ENCODE measurements around the gene RNF20. TPM values are rescaled to one million over a fixed set of nuclear protein-coding genes. Genes with fewer than 3 reads are reported as not detected.

The RNF20 gene
- total and polyA plus RNA-seq, 2 of the 4 experiments (the other 2 are of a cell fraction), result 13.7 to 21.3 TPM

- no peak overlapping the region for H3K9ac ChIP-seq (ENCODE audit: low read depth, low read length)
- no peak overlapping the region for H2AFZ ChIP-seq (replicated peaks; ENCODE audit: low read length, poor library complexity)
- ATAC-seq (ENCODE audit: low read depth) (no peak), DNase-seq (peak; percentile 24)
- H3K9me1 ChIP-seq (ENCODE audit: insufficient read depth, low read length), result no peaks in the 10 kb centered on the region
- in situ Hi-C loops (cut with MboI; ENCODE audit: low sequenced_read_pairs), result no loop called here
- CTCF ChIA-PET, result no interaction called here
- H3K4me3 ChIP-seq (ENCODE audit: insufficient read depth, low read depth, low read length), result no peak overlapping the region
- no peaks in the 10 kb centered on the region for H3K9me3 ChIP-seq (ENCODE audit: control insufficient read depth, insufficient read depth, low read length)
- H3K79me1 ChIP-seq (ENCODE audit: low read depth in 1 of 2, low read length in 2 of 2), result no peaks in the 10 kb centered on the region
- no peak overlapping the region for H3K56ac ChIP-seq (ENCODE audit: extremely low read depth, insufficient read depth, low read length)
- H4K91ac ChIP-seq (ENCODE audit: insufficient read depth, low read depth, low read length), result no peak overlapping the region
- H3K4ac ChIP-seq (ENCODE audit: low read depth, low read length), result no peak overlapping the region
- no peak overlapping the region for H2BK20ac ChIP-seq (ENCODE audit: low read depth, low read length)
- WGBS, 2 experiments (ENCODE audit: extremely low coverage in 2 of 2, insufficient read length in 1 of 2), result 80% methylated on average over 1 of the region's 4 CpGs; no CpG with 5 or more reads in 1 of the 2 experiments
- dilution Hi-C loops (cut with HindIII; ENCODE audit: low sequenced_read_pairs, unreplicated experiment), result no loop called here
- TF ChIP-seq BHLHE40 (IDR thresholded peaks at IDR 0.05; ENCODE audit: low read depth, low read length), result no peak
- no peak for TF ChIP-seq RAD21 (IDR thresholded peaks at IDR 0.05; ENCODE audit: low read length)
- TF ChIP-seq ELK1 (IDR thresholded peaks at IDR 0.05; ENCODE audit: borderline replicate concordance, low read depth, low read length), result no peak
- H4K20me1 ChIP-seq (ENCODE audit: insufficient read depth, low read length), result no peaks in the 10 kb centered on the region
- POLR2A ChIA-PET (ENCODE audit: unreplicated experiment), result no interaction called here
- no peak overlapping the region for H2BK15ac ChIP-seq (ENCODE audit: low read depth, low read length)
- no TSS peak for BruUV-seq (replicated peaks)
- H3K4me2 ChIP-seq (ENCODE audit: low read depth, low read length), result no peak overlapping the region
- H2BK120ac ChIP-seq (ENCODE audit: low read depth, low read length), result no peak overlapping the region
- intact Hi-C loops (cut with micrococcal nuclease), result no loop called here
- no peaks in the 10 kb centered on the region for H3K4me1 ChIP-seq (ENCODE audit: control insufficient read depth, insufficient read depth, low read length)
- H3K27ac ChIP-seq (ENCODE audit: insufficient read depth, low read length), result no peak overlapping the region
- H3K27me3 ChIP-seq (ENCODE audit: control insufficient read depth, insufficient read depth, low read length), result no peaks in the 10 kb centered on the region
- H3K23ac ChIP-seq (ENCODE audit: low read depth, low read length), result no peak overlapping the region
- H3K36me3 ChIP-seq (ENCODE audit: control insufficient read depth, insufficient read depth, low read length), result no peaks in the 10 kb centered on the region
- H3K18ac ChIP-seq (ENCODE audit: low read depth, low read length), result no peak overlapping the region
- H2BK5ac ChIP-seq (ENCODE audit: low read depth, low read length, poor library complexity, severe bottlenecking), result no peak overlapping the region
- no peak overlapping the region for H4K8ac ChIP-seq (ENCODE audit: low read depth in 2 of 2, low read length in 2 of 2)
- no peak overlapping the region for H2AK5ac ChIP-seq (ENCODE audit: low read depth, low read length)
- no peak overlapping the region for H4K5ac ChIP-seq (ENCODE audit: low read depth, low read length)
- no peak overlapping the region for H2AK9ac ChIP-seq (replicated peaks; ENCODE audit: low read depth, low read length, poor library complexity)
- H3K14ac ChIP-seq (replicated peaks; ENCODE audit: low read depth, low read length), result no peak overlapping the region
Observed at GRCh38 chr9:101587332-101588043, 53.8 kb downstream of the RNF20 start.

All from IMR-90 (cell line).